ENCODE measurements around the gene TSPAN16.

DNA sequence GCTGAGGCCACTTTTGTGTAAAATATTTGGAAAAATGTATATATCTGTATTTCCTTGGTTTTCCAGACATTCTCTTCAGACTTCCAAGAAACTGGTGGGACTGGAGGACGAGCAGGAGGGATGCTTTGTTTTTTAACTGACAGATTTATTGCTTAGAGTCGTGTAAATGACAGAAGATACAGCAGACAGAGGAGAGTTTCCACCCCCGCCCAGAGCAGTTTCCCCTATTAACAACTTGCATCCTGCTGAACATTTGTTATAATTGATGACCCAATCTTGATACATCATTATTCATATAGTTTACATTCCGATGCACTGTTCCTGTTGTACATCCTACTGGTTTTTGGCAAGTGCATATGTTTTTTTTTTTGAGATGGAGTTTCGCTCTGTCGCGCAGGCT, 26.6 kb upstream of the TSPAN16 start:
- no peak for TF ChIP-seq POLR2A (IDR thresholded peaks at IDR 0.05)
- TF ChIP-seq CTCF (IDR thresholded peaks at IDR 0.05), result no peak

Measured in heart left ventricle (tissue), 13 donors.